HEK293 (cell line): ENCODE results near the gene FBXW5.

Experiments
- CTCF ChIA-PET: fragments of 350-600 bp; formaldehyde crosslinking; extraction: SDS; loops from one replicate; lab custom pipeline; 2021; ENCODE audit warnings: antibody characterized with exemption; lab: Yijun Ruan, JAX
- POLR2A ChIA-PET: fragments of 300-600 bp; formaldehyde crosslinking; extraction: SDS; loops from one replicate; lab custom pipeline; 2020; ENCODE audit warnings: antibody characterized with exemption, inconsistent platforms; lab: Yijun Ruan, JAX
- H3K27ac ChIP-seq: fragments of 200-500 bp; sonication (Bioruptor generic); 2 replicates; pipeline ENCODE4 v1.5.1; 2014; ENCODE audit warnings: low read depth, low read length, control low read depth, inconsistent platforms; ENCODE audit errors: extremely low read depth
- H3K36me3 ChIP-seq, 2 experiments: fragments of 200-500 bp in 1 of 2; sonication (Bioruptor generic) in 1 of 2; 1 replicate in 1 of 2; 2 replicates in 1 of 2; pipeline ENCODE4 v1.5.1; 2014 to 2017; ENCODE audit warnings: inconsistent platforms in 2 of 2, low read length in 2 of 2; ENCODE audit not compliant: control insufficient read depth in 2 of 2, insufficient read depth in 1 of 2
- H3K4me1 ChIP-seq: fragments of 200-500 bp; sonication (Bioruptor generic); 2 replicates; pipeline ENCODE4 v1.5.1; 2014; ENCODE audit warnings: mild to moderate bottlenecking, low read length, inconsistent platforms; ENCODE audit not compliant: control insufficient read depth, insufficient read depth
- H3K4me3 ChIP-seq: 2 replicates; pipeline ENCODE4 v1.5.1; 2011; ENCODE audit warnings: low read depth, mild to moderate bottlenecking, control low read depth, low read length, moderate library complexity
- H3K9me3 ChIP-seq: fragments of 200-500 bp; sonication (Bioruptor generic); 2 replicates; pipeline ENCODE4 v1.5.1; 2014; ENCODE audit warnings: low read depth, low read length, inconsistent platforms; ENCODE audit not compliant: control insufficient read depth, insufficient read depth
- BCL11A ChIP-seq: fragments of 450-650 bp; formaldehyde crosslinking; IDR thresholded peaks from 2 replicates; pipeline ENCODE4 v1.5.1; 2016; ENCODE audit warnings: low read depth, missing biosample characterization, missing genetic modification characterization
- ZBTB17 ChIP-seq: fragments of 450-650 bp; formaldehyde crosslinking; IDR thresholded peaks from 2 replicates; pipeline ENCODE4 v1.5.1; 2016; ENCODE audit warnings: missing biosample characterization, missing genetic modification characterization
- ZBTB20 ChIP-seq: fragments of 450-650 bp; formaldehyde crosslinking; IDR thresholded peaks from 2 replicates; pipeline ENCODE4 v1.5.1; 2016; ENCODE audit warnings: missing biosample characterization, missing genetic modification characterization
- ZIC2 ChIP-seq: fragments of 450-650 bp; formaldehyde crosslinking; IDR thresholded peaks from 2 replicates; pipeline ENCODE4 v1.5.1; 2016; ENCODE audit warnings: missing biosample characterization, missing genetic modification characterization
- ZNF174 ChIP-seq: fragments of 450-650 bp; formaldehyde crosslinking; IDR thresholded peaks from 2 replicates; pipeline ENCODE4 v1.5.0; 2017; ENCODE audit warnings: missing biosample characterization, mild to moderate bottlenecking, missing genetic modification characterization
- ZNF221 ChIP-seq: fragments of 450-650 bp; formaldehyde crosslinking; IDR thresholded peaks from 2 replicates; pipeline ENCODE4 v1.5.1; 2017; ENCODE audit warnings: missing biosample characterization, missing genetic modification characterization, borderline replicate concordance
- ZNF248 ChIP-seq: fragments of 450-650 bp; formaldehyde crosslinking; IDR thresholded peaks from 2 replicates; pipeline ENCODE4 v1.5.1; 2017; ENCODE audit warnings: missing biosample characterization, missing genetic modification characterization
- ZNF335 ChIP-seq: fragments of 450-650 bp; formaldehyde crosslinking; conservative IDR thresholded peaks from 2 replicates; pipeline ENCODE4 v1.5.1; 2016; ENCODE audit warnings: missing biosample characterization, missing genetic modification characterization
- ZNF350 ChIP-seq: fragments of 450-650 bp; formaldehyde crosslinking; IDR thresholded peaks from 2 replicates; pipeline ENCODE4 v1.5.0; 2017; ENCODE audit warnings: missing biosample characterization, mild to moderate bottlenecking, missing genetic modification characterization
- ZNF391 ChIP-seq: fragments of 450-650 bp; formaldehyde crosslinking; IDR thresholded peaks from 2 replicates; pipeline ENCODE4 v1.5.1; 2016; ENCODE audit warnings: low read depth, missing biosample characterization, missing genetic modification characterization, borderline replicate concordance
- ZNF600 ChIP-seq: fragments of 450-650 bp; formaldehyde crosslinking; IDR thresholded peaks from 2 replicates; pipeline ENCODE4 v1.5.1; 2016; ENCODE audit warnings: missing biosample characterization, missing genetic modification characterization
- ZNF621 ChIP-seq: fragments of 450-650 bp; formaldehyde crosslinking; IDR thresholded peaks from 2 replicates; pipeline ENCODE4 v1.5.1; 2017; ENCODE audit warnings: missing biosample characterization, missing genetic modification characterization
- ZNF629 ChIP-seq: fragments of 450-650 bp; formaldehyde crosslinking; IDR thresholded peaks from 2 replicates; pipeline ENCODE4 v1.5.1; 2017; ENCODE audit warnings: missing biosample characterization, missing genetic modification characterization
- ZNF658 ChIP-seq: fragments of 450-650 bp; formaldehyde crosslinking; IDR thresholded peaks from 2 replicates; pipeline ENCODE4; 2016; ENCODE audit warnings: missing biosample characterization, missing genetic modification characterization
- ZNF777 ChIP-seq: fragments of 450-650 bp; formaldehyde crosslinking; IDR thresholded peaks from 2 replicates; pipeline ENCODE4 v1.5.1; 2017; ENCODE audit warnings: missing biosample characterization, missing genetic modification characterization, borderline replicate concordance
- TF ChIP-seq, protein P1 (sequence below): fragments of 450-650 bp; formaldehyde crosslinking; IDR thresholded peaks from 2 replicates; pipeline ENCODE4 v1.5.1; 2016; ENCODE audit warnings: missing biosample characterization, missing genetic modification characterization

FBXW5 gene

DNA sequence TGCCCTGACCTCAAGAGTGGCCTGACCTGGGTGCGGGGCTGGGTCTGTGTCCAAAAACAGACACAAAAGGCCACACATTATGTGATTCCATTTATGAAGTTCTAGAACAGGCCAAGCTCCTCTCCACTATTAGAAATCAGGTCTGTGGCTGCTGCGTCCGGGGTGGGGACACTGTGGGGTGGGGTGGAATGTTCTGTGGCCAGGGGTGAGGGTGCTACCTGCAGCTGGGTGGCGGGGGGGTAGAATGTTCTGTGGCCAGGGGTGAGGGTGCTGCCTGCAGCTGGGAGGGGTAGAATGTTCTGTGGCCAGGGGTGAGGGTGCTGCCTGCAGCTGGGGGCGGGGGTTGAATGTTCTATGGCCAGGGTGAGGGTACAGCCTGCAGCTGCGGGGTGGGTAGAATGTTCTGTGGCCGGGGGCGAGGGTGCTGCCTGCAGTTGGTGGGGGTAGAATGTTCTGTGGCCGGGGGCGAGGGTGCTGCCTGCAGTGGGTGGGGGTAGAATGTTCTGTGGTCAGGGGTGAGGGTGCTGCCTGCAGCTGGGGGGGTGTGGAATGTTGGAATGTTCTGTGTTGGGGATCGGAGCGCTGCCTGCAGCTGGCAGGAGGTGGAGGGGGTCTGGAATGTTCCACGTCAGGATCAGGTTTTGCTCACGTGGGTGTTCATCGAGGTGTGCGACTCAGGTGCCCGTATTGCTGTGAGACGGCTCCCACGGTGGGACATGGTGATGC, 15.8 kb upstream of the FBXW5 start:
- POLR2A ChIA-PET = interaction anchor here (0.5 to 0.6 kb wide), 3 partner anchors 28 to 228 kb away, joined by 3 to 4 read pairs (median 3); no protein-coding TSS in a partner anchor
- Histone ChIP-seq H3K9me3 (no peaks in the 10 kb centered on the region), H3K4me3 (no peak overlapping the region)
- TF ChIP-seq ZNF248 (tag by site-specific recombination) (no peak), ZNF777 (tag by site-specific recombination) (no peak), ZNF629 (tag by site-specific recombination) (no peak), BCL11A (tag by site-specific recombination) (no peak), ZBTB20 (no peak), ZBTB17 (tag by site-specific recombination) (no peak), ZNF174 (tag by site-specific recombination) (no peak), ZNF658 (tag by site-specific recombination) (no peak), ZNF621 (tag by site-specific recombination) (no peak), ZNF221 (tag by site-specific recombination) (no peak), ZNF391 (tag by site-specific recombination) (no peak), ZNF350 (tag by site-specific recombination) (no peak)
- TF ChIP-seq, protein P1, sequence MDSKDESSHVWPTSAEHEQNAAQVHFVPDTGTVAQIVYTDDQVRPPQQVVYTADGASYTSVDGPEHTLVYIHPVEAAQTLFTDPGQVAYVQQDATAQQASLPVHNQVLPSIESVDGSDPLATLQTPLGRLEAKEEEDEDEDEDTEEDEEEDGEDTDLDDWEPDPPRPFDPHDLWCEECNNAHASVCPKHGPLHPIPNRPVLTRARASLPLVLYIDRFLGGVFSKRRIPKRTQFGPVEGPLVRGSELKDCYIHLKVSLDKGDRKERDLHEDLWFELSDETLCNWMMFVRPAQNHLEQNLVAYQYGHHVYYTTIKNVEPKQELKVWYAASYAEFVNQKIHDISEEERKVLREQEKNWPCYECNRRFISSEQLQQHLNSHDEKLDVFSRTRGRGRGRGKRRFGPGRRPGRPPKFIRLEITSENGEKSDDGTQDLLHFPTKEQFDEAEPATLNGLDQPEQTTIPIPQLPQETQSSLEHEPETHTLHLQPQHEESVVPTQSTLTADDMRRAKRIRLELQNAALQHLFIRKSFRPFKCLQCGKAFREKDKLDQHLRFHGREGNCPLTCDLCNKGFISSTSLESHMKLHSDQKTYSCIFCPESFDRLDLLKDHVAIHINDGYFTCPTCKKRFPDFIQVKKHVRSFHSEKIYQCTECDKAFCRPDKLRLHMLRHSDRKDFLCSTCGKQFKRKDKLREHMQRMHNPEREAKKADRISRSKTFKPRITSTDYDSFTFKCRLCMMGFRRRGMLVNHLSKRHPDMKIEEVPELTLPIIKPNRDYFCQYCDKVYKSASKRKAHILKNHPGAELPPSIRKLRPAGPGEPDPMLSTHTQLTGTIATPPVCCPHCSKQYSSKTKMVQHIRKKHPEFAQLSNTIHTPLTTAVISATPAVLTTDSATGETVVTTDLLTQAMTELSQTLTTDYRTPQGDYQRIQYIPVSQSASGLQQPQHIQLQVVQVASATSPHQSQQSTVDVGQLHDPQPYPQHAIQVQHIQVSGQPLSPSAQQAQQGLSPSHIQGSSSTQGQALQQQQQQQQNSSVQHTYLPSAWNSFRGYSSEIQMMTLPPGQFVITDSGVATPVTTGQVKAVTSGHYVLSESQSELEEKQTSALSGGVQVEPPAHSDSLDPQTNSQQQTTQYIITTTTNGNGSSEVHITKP (tag by site-specific recombination) = no peak
- TF ChIP-seq, all 188 proteins: peak for 0
- H3K36me3 ChIP-seq = no peaks in the 10 kb centered on the region
- H3K27ac ChIP-seq = no peak overlapping the region
- H3K4me1 ChIP-seq = no peaks in the 10 kb centered on the region
- CTCF ChIA-PET = interaction anchor here (0.6 to 1.1 kb wide), 2 partner anchors 68 to 301 kb away, joined by 3 to 4 read pairs; no protein-coding TSS in a partner anchor

DNA sequence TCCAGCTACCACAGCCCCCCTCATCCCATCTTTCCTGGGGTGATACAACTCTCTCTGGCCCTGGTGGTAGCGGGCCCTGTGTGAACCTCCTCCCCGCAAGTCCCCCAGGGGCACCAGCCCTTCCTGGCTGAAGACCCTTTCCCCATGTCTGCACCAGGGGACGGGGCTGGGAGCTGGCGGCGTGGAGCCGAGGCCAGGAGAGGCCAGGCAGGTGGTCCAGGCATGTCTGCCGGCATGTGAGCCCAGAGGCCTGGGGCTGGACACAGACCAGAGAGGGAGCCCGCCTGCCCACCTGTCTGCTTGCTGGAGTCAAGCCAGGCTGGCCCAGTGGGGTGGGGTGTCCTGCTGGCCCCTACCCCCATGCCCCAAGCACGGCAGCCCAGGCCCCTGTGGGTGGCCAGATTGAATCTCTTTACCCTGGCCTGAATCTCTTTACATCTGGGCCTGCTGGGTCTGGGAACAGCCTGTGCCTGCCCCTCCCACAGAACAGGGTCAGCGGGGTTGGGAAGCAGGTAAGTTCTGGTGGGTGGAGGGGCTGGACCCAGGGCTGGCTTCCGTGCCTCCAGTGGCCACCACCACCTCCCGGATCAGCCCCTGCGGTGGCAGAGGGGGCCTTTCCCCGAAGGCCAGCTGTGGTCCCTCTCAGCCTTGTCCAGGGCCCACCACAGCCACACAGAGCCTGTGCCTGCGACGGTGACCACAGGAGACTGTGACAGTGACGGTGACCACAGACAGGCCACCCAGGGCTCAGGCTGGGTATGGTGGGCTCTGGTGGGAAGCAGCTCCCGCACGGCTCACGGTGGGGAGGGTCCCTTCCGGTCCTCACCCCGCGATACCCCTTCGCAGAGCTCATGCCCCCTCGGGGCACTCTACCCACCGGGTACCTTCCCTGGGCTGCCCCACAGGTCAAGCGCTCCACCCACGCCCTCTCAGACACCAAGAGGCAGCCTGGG, 14.6 kb upstream of the FBXW5 start:
- no peak overlapping the region for H3K27ac ChIP-seq
- no peaks in the 10 kb centered on the region for H3K4me1 ChIP-seq
- no peak overlapping the region for H3K4me3 ChIP-seq
- POLR2A ChIA-PET = no interaction called here
- CTCF ChIA-PET = interaction anchor here (0.6 to 1.1 kb wide), 2 partner anchors 70 to 302 kb away, joined by 3 to 4 read pairs; no protein-coding TSS in a partner anchor
- H3K36me3 ChIP-seq = no peaks in the 10 kb centered on the region
- TF ChIP-seq ZNF335 (no peak), ZIC2 (tag by site-specific recombination) (peak; percentile 92)
- H3K9me3 ChIP-seq = no peaks in the 10 kb centered on the region

DNA sequence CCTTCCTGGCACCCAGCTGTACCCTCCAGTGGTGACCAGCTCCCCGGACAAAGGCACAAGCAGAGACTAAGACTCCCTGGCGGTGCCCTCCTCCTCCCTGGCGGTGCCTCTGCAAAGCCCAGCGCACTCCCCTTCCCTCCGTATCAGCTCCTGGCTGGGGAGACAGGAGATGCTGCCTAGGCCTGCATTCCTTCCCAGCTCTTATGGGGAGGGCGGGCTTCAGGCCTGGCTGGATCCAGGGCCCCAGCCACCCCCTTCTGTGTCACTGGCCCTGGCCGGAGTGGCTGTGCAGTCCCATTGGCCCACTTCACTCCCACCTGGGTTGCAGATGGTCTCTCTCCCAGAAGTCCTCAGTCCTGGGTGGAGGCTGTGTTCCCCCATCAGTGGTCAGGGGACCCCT, 13.9 kb upstream of the FBXW5 start:
- ChIA-PET POLR2A (no interaction called here), CTCF (interaction anchor here (0.6 kb wide), 1 partner anchor 13 kb away, joined by 5 read pairs; the partner anchor contains the start of gene C8G)
- Histone ChIP-seq H3K4me1 (no peaks in the 10 kb centered on the region), H3K9me3 (no peaks in the 10 kb centered on the region), H3K4me3 (no peak overlapping the region), H3K36me3 (no peaks in the 10 kb centered on the region), H3K27ac (no peak overlapping the region)
- 0 out of 2 replicates have a peak, but pooled peaks have one; percentile 49 for TF ChIP-seq ZNF600 (tag by site-specific recombination)
- TF ChIP-seq ZNF335 = no peak
